Subcutaneous adipose tissue (tissue), 4 donors: ENCODE results near the gene RIPK3. TPM values are rescaled to one million over a fixed set of nuclear protein-coding genes. Genes with fewer than 3 reads are reported as not detected.

Experiments used
- total RNA-seq, 4 donors: library from RNA; depleted of rRNA; stranded (reverse); fragments of >200 nt; gene quantifications; one replicate each; pipeline ENCODE4 v1.1.0, GENCODE V29; 2016
- TF ChIP-seq, protein P1 (sequence below): fragments of 450-650 bp; IDR thresholded peaks from one replicate; pipeline ENCODE4 v1.5.1; 2016; ENCODE audit warnings: low read depth, mild to moderate bottlenecking, control low read depth, antibody characterized with exemption, moderate library complexity

RIPK3 gene
- total RNA-seq, 4 donors from 2014 or later = 10.3 to 14.3 (median 12.3) TPM

GRCh38 chr14:24362241-24362960, 22.6 kb upstream of the RIPK3 start:
- TF ChIP-seq, protein P1, sequence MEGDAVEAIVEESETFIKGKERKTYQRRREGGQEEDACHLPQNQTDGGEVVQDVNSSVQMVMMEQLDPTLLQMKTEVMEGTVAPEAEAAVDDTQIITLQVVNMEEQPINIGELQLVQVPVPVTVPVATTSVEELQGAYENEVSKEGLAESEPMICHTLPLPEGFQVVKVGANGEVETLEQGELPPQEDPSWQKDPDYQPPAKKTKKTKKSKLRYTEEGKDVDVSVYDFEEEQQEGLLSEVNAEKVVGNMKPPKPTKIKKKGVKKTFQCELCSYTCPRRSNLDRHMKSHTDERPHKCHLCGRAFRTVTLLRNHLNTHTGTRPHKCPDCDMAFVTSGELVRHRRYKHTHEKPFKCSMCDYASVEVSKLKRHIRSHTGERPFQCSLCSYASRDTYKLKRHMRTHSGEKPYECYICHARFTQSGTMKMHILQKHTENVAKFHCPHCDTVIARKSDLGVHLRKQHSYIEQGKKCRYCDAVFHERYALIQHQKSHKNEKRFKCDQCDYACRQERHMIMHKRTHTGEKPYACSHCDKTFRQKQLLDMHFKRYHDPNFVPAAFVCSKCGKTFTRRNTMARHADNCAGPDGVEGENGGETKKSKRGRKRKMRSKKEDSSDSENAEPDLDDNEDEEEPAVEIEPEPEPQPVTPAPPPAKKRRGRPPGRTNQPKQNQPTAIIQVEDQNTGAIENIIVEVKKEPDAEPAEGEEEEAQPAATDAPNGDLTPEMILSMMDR = no peak

GRCh38 chr14:24361326-24361725, 21.5 kb upstream of the RIPK3 start:
- TF ChIP-seq, protein P1 = no peak

- TF ChIP-seq, protein P1 = no peak
Measured at GRCh38 chr14:24360281-24360680, 20.5 kb upstream of the RIPK3 start.

- TF ChIP-seq, protein P1 = no peak
Measured at GRCh38 chr14:24356208-24356607, 16.4 kb upstream of the RIPK3 start.

DNA sequence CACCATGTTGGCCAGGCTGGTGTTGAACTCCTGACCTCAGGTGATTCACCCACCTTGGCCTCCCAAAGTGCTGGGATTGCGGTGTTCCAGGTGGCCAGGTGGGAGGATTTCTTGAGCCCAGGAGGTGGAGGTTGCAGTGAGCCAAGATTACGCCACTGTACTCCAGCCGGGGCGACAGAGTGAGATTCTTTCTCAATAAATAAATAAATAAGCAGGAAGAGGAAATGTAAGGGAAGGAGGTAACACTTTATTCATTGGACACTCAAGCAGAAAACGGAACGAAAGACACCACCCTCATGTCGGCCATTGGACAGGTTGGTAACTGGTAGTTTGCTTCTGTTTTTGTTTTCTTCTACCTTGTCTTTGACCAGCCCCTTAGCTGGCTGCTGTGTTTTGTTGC, 15.2 kb upstream of the RIPK3 start:
- TF ChIP-seq, protein P1 = no peak

DNA sequence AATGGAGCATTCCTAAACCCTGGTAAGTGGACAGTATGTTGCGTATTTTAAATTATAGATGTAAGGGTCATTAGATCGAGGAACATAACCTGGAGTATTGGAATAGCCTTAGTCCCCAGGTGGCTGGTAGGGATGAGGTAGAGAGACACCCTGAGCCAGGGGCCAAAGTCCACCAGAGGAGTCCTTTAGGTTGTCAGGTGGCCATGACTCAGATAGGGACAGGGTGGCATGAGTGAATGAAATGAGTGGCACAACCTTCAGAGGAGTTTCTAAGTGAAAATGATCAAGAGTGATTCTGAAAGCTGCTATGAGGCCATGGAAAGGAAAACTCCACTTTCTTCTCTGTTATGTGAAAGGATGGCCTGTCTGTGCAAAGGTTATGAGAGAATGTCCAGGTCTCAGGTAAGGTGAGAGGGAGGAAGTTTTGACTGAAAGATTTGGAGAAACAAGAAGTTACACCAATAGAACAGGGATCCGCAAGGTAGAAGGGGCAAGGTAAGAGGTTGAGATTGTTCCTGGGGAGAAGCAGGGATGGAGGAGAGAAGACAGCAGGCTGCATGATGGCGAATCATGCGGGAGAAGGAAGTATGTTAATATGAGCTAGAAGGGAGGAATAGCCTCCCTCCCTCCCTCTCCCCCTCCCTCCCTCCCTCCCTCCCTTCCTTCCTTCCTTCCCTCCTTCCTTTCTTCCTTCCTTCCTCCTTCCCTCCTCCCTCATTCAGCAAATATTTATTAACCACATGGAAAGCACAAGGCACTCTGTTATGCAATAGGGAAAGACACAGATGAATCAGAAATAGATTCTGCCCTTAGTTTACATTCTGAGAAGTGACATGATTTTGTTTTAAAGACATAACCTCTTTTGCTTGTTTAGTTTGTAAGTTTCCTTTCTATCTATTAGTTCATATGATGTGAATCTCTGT, 14.0 kb upstream of the RIPK3 start:
- TF ChIP-seq, protein P1 = no peak

DNA sequence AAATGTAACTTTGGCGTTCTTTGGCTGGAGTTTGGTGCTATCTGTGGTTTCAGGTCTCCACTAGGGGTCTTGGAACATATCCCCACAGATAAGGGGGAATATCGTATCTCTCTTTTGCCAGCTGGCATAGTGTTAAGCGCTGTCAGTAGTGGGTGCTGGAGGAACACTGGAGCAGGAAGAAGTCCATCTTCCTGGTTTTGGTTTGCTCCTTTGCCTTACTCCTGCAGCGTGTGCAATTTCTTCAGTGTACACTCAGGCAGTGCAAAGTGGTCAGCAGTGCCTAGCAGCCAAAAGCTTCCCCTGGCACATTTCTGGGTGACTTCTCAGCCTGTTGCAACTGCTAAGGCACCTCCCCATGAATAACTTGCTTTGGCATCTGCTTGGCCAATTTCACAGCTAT, 11.7 kb upstream of the RIPK3 start:
- TF ChIP-seq, protein P1 = no peak
